NCI-H524 (cell line): Measurements from ENCODE around the gene TMEM272.

ENCODE experiments used
- DNase-seq, 2 experiments: peaks; one replicate each; lab custom pipeline; 2025; lab: John Stamatoyannopoulos, UW

Gene TMEM272

GRCh38 chr13:51781246-51782022, 63.5 kb downstream of the TMEM272 start:
- peak; percentile 22 to 72 for DNase-seq

GRCh38 chr13:51780099-51780498, 64.9 kb downstream of the TMEM272 start:
- DNase-seq: no peak

DNA sequence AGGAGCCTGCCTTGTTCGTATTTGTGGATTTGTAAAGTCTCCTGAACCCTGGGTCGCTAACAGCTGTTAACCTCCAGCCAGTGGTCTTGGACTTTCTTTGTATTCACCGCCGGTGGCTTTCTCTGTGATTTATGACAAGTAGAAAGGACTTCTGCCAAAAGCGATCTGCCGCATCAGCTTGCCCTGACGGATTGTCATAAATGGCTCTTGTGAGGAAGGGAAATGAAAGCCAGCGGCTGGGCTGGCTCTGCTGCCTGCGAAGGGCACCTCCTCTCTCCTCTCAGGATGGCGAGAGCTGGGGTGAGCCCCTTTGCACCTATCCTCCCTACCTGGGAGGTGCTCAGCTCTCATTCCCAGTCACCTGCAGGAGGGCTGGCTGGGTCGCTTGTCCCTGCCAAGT, 66.6 kb downstream of the TMEM272 start:
- no peak for DNase-seq

DNA sequence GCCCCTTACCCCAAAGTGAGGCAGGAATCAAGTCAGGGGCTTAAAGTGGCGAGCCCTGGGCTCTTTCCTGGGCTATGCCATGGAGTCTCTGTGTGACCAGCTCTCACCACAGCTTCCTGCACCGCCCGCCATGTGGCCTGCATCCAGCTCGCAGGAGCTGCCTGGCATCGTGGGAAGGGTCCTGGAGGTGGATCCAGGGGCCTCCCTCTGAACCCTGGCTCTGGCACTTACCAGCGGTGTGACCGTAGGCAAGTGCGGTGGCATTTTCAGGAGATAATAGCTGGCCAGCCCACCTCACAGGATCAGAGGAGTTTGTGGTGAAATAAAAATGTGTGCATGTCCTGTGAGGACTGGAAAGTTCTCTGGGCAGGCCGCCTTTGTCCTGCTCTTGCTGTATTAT, 67.1 kb downstream of the TMEM272 start:
- no peak for DNase-seq

DNA sequence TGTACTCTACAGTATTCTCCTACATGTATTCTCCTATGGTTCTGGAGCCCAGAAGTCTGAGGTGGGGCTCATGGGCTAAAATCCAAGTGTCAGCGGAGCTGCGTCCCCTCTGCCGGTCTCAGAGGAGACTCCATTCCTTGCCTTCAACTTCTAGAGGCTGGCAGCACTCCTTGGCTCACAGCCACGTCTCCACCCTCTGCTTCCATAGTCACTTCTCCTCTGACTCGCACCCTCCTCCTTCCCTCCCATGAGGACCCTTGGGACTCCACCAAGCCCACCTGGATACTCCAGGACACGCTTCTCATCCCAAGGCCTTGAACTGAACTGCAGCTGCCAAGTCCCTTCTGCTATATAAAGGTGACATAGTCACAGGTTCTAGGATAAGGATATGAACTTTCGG, 68.8 kb downstream of the TMEM272 start:
- DNase-seq: no peak

- DNase-seq: no peak
These were observed 71.5 kb downstream of the TMEM272 start for GRCh38 chr13:51773515-51773914.

DNA sequence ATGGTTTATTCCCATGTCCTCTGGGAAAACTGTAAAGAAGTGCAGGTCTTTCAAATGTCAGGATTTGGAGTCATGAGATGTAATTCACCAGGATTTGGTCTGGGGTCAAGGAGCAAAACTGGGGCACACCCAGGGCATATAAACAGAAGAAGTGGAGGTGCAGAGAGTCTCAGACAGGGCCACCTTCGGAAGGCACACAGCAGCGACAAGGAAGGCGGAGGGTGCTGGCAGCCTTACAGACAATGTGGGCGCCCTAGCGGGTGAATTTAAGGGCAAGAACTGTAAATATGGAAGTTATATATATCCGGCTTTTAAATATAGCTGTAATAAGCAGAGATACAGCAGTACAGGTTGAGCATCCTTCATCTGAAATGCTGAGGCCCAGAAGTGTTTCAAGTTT, 72.2 kb downstream of the TMEM272 start:
- DNase-seq: no peak

DNA sequence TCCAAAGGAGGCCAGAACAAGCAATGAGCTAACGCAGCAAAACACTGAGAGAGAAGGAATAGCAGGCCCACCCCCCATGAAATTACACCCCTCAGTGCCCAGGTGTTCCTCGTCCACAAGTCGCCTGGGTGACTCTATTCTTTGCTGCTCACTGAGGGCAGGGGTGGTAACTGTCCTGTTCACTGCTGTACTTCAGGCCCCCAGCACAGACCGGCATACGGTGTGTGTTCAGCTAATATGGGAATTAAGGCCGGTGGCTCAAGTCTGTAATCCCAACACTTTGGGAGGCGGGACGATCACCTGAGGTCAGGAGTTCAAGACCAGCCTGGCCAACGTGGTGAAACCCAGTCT, 72.9 kb downstream of the TMEM272 start:
- no peak for DNase-seq

DNA sequence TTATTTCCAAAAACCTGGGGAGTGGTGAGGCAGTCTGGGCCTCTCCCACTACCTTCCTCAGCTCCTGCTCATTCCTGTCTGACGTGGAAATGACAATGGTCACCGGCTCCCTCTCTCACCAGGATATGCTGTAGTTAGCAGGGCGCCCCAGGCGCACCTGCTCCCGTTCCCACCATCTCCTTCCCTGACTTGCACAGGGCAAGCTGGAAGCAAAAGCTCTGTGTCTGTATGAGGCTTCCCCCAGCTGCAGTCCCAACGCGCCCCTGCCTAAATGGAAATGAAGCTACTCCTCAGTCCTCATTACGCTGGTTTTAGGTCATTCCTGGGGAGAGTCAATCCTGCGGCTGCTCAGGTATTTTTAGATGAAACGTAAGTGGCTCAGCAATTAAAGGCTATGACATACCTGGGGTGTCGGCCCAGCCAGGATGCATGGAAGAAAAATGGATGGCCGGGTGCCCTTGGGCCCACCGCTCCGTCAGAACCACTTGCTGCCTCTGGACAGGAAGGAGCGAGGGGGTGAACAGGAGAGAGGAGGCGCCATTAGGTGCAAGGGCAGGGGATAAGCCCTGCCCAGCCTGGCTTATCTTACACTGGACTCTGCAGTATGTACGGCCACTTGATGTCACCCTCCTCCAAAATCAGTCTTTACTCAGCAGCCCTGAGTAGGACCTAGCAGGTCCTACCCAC, 73.4 kb downstream of the TMEM272 start:
- no peak for DNase-seq

GRCh38 chr13:51770681-51771417, 74.1 kb downstream of the TMEM272 start:
- no peak for DNase-seq

DNA sequence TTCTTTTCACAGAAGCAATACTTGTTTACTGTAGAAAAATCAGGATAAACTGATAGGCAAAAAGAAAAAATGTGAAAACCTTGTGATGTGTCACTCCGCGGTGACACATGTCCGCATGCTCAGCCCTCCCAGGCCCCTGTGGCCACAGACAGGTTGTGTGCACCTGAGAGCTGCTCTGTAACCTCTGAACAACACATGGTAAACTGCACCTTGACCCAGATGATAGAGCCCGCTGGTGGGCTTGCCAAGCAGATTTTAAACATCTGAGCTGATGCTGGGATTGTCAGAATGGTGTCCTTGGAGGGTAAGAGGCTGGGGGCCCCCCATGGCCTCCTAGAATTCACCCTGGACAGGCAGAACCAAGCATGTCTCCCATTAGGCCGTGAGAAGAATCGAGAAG, 74.8 kb downstream of the TMEM272 start:
- DNase-seq: no peak

- no peak for DNase-seq
These were observed 75.4 kb downstream of the TMEM272 start for GRCh38 chr13:51769455-51770127.

DNA sequence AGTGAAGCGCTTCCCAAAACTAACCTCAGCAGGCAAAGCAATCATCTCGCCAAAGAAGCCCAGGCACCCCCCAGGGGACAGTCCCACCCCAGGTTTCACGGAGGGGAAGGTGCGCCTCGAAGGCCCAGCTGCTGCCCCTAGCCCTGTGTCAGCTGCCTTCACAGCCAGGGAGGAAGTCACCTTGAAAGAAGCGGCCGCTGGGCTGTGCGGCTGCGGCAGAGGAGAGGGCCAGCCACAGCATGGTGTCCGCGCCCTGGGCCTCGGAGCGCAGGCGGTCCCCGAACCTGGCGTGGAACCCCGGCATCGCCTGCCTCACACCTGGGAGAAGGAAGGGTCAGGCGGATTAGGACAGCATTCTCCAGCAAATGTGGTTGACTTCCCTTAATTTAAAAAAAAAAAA, 76.0 kb downstream of the TMEM272 start:
- DNase-seq: no peak

DNA sequence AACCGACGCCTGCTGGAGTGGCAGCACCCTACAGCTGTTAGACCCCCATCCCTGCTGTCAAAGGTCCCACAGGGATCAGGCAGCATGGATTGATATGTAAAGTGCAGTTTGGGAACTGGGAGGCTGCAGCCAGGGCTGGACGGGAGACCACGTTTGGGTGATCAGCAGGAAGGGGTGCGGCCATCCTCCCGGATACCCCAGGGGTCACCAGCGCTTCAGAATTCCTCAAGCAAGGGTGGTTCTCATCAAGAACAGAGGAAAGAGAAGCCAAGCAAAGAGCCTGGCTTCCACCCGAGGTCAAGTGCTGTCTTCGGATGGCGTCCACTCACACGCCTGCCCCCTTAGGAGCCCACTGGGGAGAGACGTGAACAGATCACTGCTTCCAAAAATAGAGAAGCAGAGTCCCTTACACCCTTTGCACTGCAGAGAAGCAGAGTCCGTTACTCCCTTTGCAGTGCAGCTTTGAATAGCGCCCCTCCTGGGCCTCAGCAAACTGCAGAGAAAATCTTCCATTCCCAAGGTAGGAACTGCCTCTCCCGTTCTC, 76.5 kb downstream of the TMEM272 start:
- no peak for DNase-seq

DNA sequence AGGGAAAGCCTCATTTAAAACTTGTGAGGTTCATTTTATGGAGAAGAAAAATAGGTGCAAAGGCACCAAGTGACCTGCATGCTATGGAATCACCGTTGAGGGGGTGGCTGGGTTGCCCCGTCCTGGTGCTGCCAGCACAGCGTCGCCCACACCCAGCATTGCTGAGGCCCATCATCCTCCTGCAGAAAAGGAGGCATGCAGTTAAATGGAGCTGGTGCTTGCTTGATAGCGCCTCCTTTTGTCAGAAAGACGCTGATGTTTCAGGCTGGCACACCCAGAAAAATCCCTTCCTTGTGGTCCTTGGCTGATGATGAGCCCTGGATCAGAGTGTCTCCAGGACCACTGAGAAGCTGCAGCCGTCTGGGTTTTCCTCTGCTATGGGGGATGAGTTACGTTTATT, 77.9 kb downstream of the TMEM272 start:
- no peak for DNase-seq

DNA sequence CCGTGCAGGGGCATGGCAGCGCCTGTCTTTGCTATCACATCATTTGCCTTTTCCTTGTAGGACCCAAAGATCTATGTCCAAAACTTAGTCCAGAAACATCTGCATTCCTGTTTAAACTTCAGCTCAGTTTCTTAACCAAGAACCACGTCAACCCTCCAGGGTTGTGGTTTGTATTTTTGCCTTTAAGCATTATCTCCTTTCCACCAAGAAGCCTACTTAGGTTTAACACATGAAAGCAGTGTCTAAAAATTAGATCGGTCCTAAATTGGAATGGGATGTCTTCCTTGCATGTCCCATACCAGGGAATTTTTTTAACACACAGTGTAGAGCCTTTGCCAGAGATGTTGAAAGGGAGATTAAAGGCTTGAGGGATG, 79.8 kb downstream of the TMEM272 start:
- DNase-seq: no peak

DNA sequence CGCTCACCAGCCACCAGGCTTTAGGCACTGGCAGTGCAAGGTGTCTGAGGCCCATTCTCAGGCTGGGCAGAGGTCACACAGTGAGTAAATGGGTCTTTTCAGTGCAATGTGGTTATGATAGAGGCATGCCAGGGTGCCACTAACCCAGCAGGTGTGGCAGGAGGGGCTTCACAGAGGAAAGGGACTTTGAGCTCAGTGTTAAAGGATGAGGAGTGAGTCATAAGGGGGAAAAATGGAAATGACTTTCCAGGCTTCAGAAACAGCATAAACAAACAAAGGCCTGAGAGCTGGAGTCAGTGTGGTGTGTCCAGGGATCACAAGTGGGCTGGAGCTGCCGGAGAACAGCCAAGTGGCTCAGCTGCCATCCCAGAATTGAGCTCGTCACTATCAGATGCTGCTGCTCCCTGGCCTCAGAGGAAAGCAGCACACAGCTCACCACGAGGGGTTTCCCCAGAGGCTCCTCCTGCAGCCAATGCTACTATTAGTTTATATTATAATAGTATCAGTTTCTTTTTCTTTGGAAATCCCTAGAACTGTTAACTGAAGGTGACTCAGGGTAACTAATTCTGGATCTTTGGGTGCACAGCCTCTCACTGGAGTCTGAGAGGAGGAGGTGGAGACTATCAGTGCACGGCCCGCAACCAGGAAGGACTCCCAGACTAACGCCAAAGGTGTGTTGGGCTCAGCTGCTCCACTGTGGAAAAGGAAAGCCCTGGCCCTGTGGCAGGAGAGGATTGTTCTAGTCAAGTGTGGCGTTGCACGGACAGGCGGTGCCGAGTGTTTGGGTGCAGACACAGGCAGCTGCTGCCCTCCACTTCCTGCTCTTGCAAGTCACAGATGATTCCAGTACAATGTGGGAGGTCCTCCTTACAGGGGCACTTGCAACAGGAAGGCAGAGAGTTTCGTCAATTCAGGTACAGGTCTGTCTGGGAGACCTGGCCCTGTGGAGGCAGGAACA, 80.5 kb downstream of the TMEM272 start:
- DNase-seq: no peak

- DNase-seq: no peak
These were observed 81.5 kb downstream of the TMEM272 start for GRCh38 chr13:51763486-51763885.
